Transverse colon (tissue), 4 donors: Measurements from ENCODE around the gene FOXD3. TPM values are rescaled to one million over a fixed set of nuclear protein-coding genes. Genes with fewer than 3 reads are reported as not detected.

ENCODE experiments used
- DNase-seq: peaks from one replicate; pipeline ENCODE4 v3.0.0-alpha.2; 2019
- H3K27ac ChIP-seq, 4 donors: fragments of 200-600 bp; sonication (generic); 2 replicates each; pipeline ENCODE4 v1.5.1; 2016 to 2018; ENCODE audit warnings: inconsistent platforms in 4 of 4
- H3K27me3 ChIP-seq: fragments of 200-600 bp; sonication (generic); 2 replicates; pipeline ENCODE4 v1.5.1; 2017; ENCODE audit warnings: inconsistent platforms
- H3K36me3 ChIP-seq, 4 donors: fragments of 200-600 bp; sonication (generic); 2 replicates each; pipeline ENCODE4 v1.5.1; 2017 to 2019; ENCODE audit warnings: inconsistent platforms in 4 of 4
- H3K4me1 ChIP-seq, 4 donors: fragments of 200-600 bp; sonication (generic); 2 replicates each; pipeline ENCODE4 v1.5.1; 2017 to 2020; ENCODE audit warnings: inconsistent platforms in 4 of 4
- H3K4me3 ChIP-seq, 4 donors: fragments of 200-600 bp; sonication (generic); 1 replicate in 1 of 4; 2 replicates in 3 of 4; pipeline versions ENCODE4 v1.5.1 to v1.6.1; 2017 to 2019; ENCODE audit warnings: inconsistent platforms in 4 of 4
- H3K9me3 ChIP-seq, 2 donors: fragments of 200-600 bp; sonication (generic); 2 replicates each; pipeline ENCODE4 v1.5.1; 2017 to 2019; ENCODE audit warnings: inconsistent platforms in 2 of 2
- EP300 ChIP-seq: sonication (generic); formaldehyde crosslinking; IDR thresholded peaks from one replicate; pipeline ENCODE4 v1.6.1; 2017; ENCODE audit warnings: antibody characterized with exemption, low read depth
- POLR2A ChIP-seq: fragments of 450-650 bp; IDR thresholded peaks from one replicate; pipeline ENCODE4 v1.6.1; 2016; ENCODE audit warnings: antibody characterized with exemption, mild to moderate bottlenecking, moderate library complexity
- POLR2AphosphoS5 ChIP-seq, 3 donors: sonication (generic); formaldehyde crosslinking; IDR thresholded peaks; one replicate each; pipeline ENCODE4 v1.6.1; 2016; ENCODE audit warnings: antibody characterized with exemption in 3 of 3
- WGBS, 2 donors: methylation state at CpG; one replicate each; pipeline ENCODE4 v1.1.5; 2018; ENCODE audit warnings: low coverage in 1 of 2; 5-methylcytosine and 5-hydroxymethylcytosine counted together
- in situ Hi-C, 4 donors: fragments of 200-750 bp; cut with MboI; loops; one replicate each; pipeline versions ENCODE4 v1.15.0 to v1.15.1; 2017; ENCODE audit warnings: low sequenced_read_pairs in 3 of 4, low pct_ligation_motif_present in 1 of 4, low pct_unique_long_range_greater_than_20kb in 1 of 4
- intact Hi-C: fragments of 100-400 bp; cut with DNase I; formaldehyde crosslinking; loops from one replicate; pipeline ENCODE4 v1.15.1; 2023; ENCODE audit warnings: low total_unique reads
- total RNA-seq, 4 donors: library from RNA; depleted of rRNA; stranded (reverse); fragments of >200 nt; gene quantifications; one replicate each; pipeline ENCODE4 v1.1.0, GENCODE V29; 2016
- TF ChIP-seq, protein P1 (sequence below), 5 experiments: fragments of 200-600 bp in 3 of 5; fragments of 450-650 bp in 2 of 5; sonication (generic) in 3 of 5; IDR thresholded peaks; 1 replicate in 2 of 5; 2 replicates in 3 of 5; pipeline ENCODE4 v1.5.1; 2016 to 2017; ENCODE audit warnings: antibody characterized with exemption in 5 of 5, inconsistent platforms in 3 of 5, mild to moderate bottlenecking in 2 of 5, moderate library complexity in 1 of 5

The FOXD3 gene
- total RNA-seq, 4 donors from 2014 or later: 0.32 to 0.68 TPM; not detected in 2

- 18 to 23% methylated on average over 11 to 60 of the region's 60 CpGs for WGBS, 2 donors
- no peak overlapping the region for H3K27ac ChIP-seq
- H3K4me1 ChIP-seq: peaks cover 0 to 56% (median 40%) of the 10 kb centered on the region in 4 donors
- H3K27me3 ChIP-seq: peaks cover 100% of the 10 kb centered on the region
- no peaks in the 10 kb centered on the region for H3K36me3 ChIP-seq
- DNase-seq: no peak
- TF ChIP-seq POLR2A (no peak), POLR2AphosphoS5 (IDR thresholded peaks at IDR 0.05) (no peak), EP300 (no peak)
- TF ChIP-seq, protein P1, sequence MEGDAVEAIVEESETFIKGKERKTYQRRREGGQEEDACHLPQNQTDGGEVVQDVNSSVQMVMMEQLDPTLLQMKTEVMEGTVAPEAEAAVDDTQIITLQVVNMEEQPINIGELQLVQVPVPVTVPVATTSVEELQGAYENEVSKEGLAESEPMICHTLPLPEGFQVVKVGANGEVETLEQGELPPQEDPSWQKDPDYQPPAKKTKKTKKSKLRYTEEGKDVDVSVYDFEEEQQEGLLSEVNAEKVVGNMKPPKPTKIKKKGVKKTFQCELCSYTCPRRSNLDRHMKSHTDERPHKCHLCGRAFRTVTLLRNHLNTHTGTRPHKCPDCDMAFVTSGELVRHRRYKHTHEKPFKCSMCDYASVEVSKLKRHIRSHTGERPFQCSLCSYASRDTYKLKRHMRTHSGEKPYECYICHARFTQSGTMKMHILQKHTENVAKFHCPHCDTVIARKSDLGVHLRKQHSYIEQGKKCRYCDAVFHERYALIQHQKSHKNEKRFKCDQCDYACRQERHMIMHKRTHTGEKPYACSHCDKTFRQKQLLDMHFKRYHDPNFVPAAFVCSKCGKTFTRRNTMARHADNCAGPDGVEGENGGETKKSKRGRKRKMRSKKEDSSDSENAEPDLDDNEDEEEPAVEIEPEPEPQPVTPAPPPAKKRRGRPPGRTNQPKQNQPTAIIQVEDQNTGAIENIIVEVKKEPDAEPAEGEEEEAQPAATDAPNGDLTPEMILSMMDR (IDR thresholded peaks at IDR 0.05): no peak
- H3K4me3 ChIP-seq: no peak overlapping the region
- H3K9me3 ChIP-seq: no peaks in the 10 kb centered on the region
- intact Hi-C loops (no loop called here), in situ Hi-C loops (no loop called here)
Measured at GRCh38 chr1:63319046-63320021, 3.0 kb upstream of the FOXD3 start.

DNA sequence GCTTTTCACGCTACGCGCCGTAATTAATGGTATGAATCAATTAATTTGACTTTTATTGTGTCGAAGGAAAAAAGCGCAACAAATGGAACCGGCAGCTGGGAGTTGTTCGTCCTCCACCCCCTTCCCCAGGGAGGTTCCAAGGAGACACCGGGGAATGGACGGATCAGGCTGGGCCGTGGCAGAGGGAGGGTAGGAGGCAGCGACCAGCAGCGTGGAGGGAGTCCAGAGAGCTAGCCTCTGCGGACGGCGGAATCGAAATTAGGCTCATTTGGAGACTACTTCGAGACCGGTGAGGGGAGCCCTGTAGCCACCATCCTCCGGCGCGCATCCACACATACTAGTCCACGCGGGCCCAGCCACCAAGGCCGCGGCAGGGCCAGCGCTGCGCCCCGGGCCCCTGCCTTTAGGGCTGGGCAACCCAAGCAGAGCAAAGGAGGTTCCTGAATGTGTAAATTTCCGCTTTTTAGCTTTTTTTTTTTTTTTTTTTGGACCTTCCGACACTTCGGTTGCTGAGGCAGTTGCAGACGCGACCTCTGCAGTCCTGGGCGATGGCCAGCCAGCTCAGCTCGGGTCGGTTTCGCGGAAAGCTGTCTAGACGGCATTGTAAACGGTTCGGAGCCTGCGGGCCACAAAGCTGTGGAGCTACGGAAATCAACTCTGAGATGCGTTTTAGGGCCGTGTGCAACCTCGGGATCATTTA lies 2.2 kb upstream of the FOXD3 start:
- WGBS, 2 donors: 16% methylated on average over 47 of the region's 47 CpGs; no CpG with 5 or more reads in 1 of the 2 donors
- no peak for DNase-seq
- intact Hi-C loops: no loop called here
- H3K36me3 ChIP-seq: no peaks in the 10 kb centered on the region
- no peak overlapping the region for H3K4me3 ChIP-seq
- H3K9me3 ChIP-seq: no peaks in the 10 kb centered on the region
- peaks cover 0 to 59% (median 42%) of the 10 kb centered on the region in 4 donors for H3K4me1 ChIP-seq
- H3K27ac ChIP-seq: no peak overlapping the region
- in situ Hi-C loops: no loop called here
- H3K27me3 ChIP-seq: peaks cover 100% of the 10 kb centered on the region
- TF ChIP-seq EP300 (no peak), POLR2A (no peak), POLR2AphosphoS5 (IDR thresholded peaks at IDR 0.05) (no peak)
- TF ChIP-seq, protein P1 (IDR thresholded peaks at IDR 0.05): no peak

GRCh38 chr1:63321066-63321784 lies 1.1 kb upstream of the FOXD3 start:
- Histone ChIP-seq H3K9me3 (no peaks in the 10 kb centered on the region), H3K4me3 (peak overlapping the region in 1 of 4 donors; percentile 64), H3K27ac (peak overlapping the region in 1 of 4 donors; percentile 5), H3K27me3 (peaks cover 100% of the 10 kb centered on the region), H3K4me1 (peaks cover 0 to 59% (median 42%) of the 10 kb centered on the region in 4 donors), H3K36me3 (no peaks in the 10 kb centered on the region)
- TF ChIP-seq, protein P1 (IDR thresholded peaks at IDR 0.05): no peak
- no peak for TF ChIP-seq POLR2AphosphoS5 (IDR thresholded peaks at IDR 0.05)
- TF ChIP-seq EP300: no peak
- TF ChIP-seq POLR2A: no peak
- intact Hi-C loops: no loop called here
- in situ Hi-C loops: no loop called here
- no peak for DNase-seq
- WGBS, 2 donors: 2 to 23% methylated on average over 7 to 35 of the region's 39 CpGs

- H3K27ac ChIP-seq: peak overlapping the region in 1 of 4 donors; percentile 5
- no peaks in the 10 kb centered on the region for H3K36me3 ChIP-seq
- H3K4me3 ChIP-seq: peak overlapping the region in 3 of 4 donors; percentile 31 to 64 (median 50)
- no peak for DNase-seq
- peaks cover 100% of the 10 kb centered on the region for H3K27me3 ChIP-seq
- TF ChIP-seq, protein P1 (IDR thresholded peaks at IDR 0.05): no peak
- TF ChIP-seq EP300 (no peak), POLR2A (no peak), POLR2AphosphoS5 (IDR thresholded peaks at IDR 0.05) (no peak)
- intact Hi-C loops (no loop called here), in situ Hi-C loops (no loop called here)
- peaks cover 0 to 58% (median 42%) of the 10 kb centered on the region in 4 donors for H3K4me1 ChIP-seq
- WGBS, 2 donors: 5 to 9% methylated on average over 8 to 12 of the region's 12 CpGs
- H3K9me3 ChIP-seq: no peaks in the 10 kb centered on the region
Measured at GRCh38 chr1:63321785-63322113, 618 bp upstream of the FOXD3 start.
